Common myeloid progenitor, CD34-positive (primary cell): ENCODE results near the gene ZNF132. TPM values are rescaled to one million over a fixed set of nuclear protein-coding genes. Genes with fewer than 3 reads are reported as not detected.
"Not testable (repeated sequence)": the region's sequence is repeated elsewhere in the genome, so short reads cannot be mapped to it uniquely, and the experiment has no call there.

Experiments used
- CTCF ChIA-PET: fragments of 350-600 bp; sonication (Branson Sonifier 250); formaldehyde crosslinking; loops from one replicate; lab custom pipeline; 2021; ENCODE audit warnings: antibody characterized with exemption; lab: Charles Lee
- POLR2A ChIA-PET: fragments of 350-600 bp; sonication (Branson Sonifier 250); formaldehyde crosslinking; loops from one replicate; lab custom pipeline; 2021; ENCODE audit warnings: antibody characterized with exemption; lab: Charles Lee
- DNase-seq, 3 donors: peaks; one replicate each; pipeline versions ENCODE4 v3.0.0 to v3.0.0-alpha.2; 2013
- H3K27ac ChIP-seq, 2 experiments: 1 replicate in 1 of 2; 2 replicates in 1 of 2; pipeline ENCODE4 v1.7.0; 2013; ENCODE audit warnings: inconsistent platforms in 2 of 2, low read length in 2 of 2, mild to moderate bottlenecking in 2 of 2, low read depth in 1 of 2, moderate library complexity in 1 of 2; ENCODE audit not compliant: severe bottlenecking in 2 of 2, insufficient read depth in 1 of 2, poor library complexity in 1 of 2
- H3K27me3 ChIP-seq, 5 experiments: replicated peaks in 2 of 5; 1 replicate in 3 of 5; 2 replicates in 2 of 5; pipeline versions ENCODE4 v1.6.1 to v1.7.0; 2013; ENCODE audit warnings: low read length in 4 of 5, mild to moderate bottlenecking in 2 of 5, moderate library complexity in 2 of 5, inconsistent platforms in 1 of 5; ENCODE audit not compliant: insufficient read depth in 5 of 5, control insufficient read depth in 4 of 5
- H3K36me3 ChIP-seq, 4 experiments: 1 replicate in 2 of 4; 2 replicates in 2 of 4; pipeline versions ENCODE4 v1.6.1 to v1.7.0; 2013; ENCODE audit warnings: low read length in 3 of 4, control low read depth in 1 of 4, mild to moderate bottlenecking in 1 of 4; ENCODE audit not compliant: control insufficient read depth in 4 of 4, insufficient read depth in 4 of 4
- H3K4me1 ChIP-seq, 4 experiments: 1 replicate in 3 of 4; 2 replicates in 1 of 4; pipeline versions ENCODE4 v1.6.1 to v1.7.1; 2013; ENCODE audit warnings: low read length in 3 of 4, mild to moderate bottlenecking in 3 of 4, control low read depth in 1 of 4, inconsistent platforms in 1 of 4, moderate library complexity in 1 of 4; ENCODE audit not compliant: control insufficient read depth in 4 of 4, insufficient read depth in 4 of 4; ENCODE audit errors: control extremely low read depth in 1 of 4
- H3K4me3 ChIP-seq, 7 experiments: 1 replicate in 4 of 7; 2 replicates in 3 of 7; pipeline versions ENCODE4 v1.5.1 to v1.7.0; 2013; ENCODE audit warnings: mild to moderate bottlenecking in 7 of 7, low read length in 6 of 7, moderate library complexity in 6 of 7, inconsistent platforms in 2 of 7, low read depth in 2 of 7, control low read depth in 1 of 7; ENCODE audit not compliant: insufficient read depth in 4 of 7, control insufficient read depth in 1 of 7; ENCODE audit errors: extremely low read depth in 1 of 7
- H3K9me3 ChIP-seq, 5 experiments: 1 replicate in 4 of 5; 2 replicates in 1 of 5; pipeline versions ENCODE4 v1.6.1 to v1.7.1; 2013; ENCODE audit warnings: low read length in 4 of 5, mild to moderate bottlenecking in 2 of 5, inconsistent platforms in 1 of 5, low read depth in 1 of 5, moderate library complexity in 1 of 5; ENCODE audit not compliant: control insufficient read depth in 4 of 5, insufficient read depth in 2 of 5; ENCODE audit errors: control extremely low read depth in 1 of 5
- WGBS: methylation state at CpG from one replicate; pipeline ENCODE4 v1.1.5; 2013; ENCODE audit not compliant: insufficient coverage; 5-methylcytosine and 5-hydroxymethylcytosine counted together
- polyA plus RNA-seq: library from polyadenylated mRNA; unstranded; fragments of 120-200 nt; gene quantifications from one replicate; pipeline ENCODE4 v1.2.1, GENCODE V29; 2013

Gene ZNF132
- polyA plus RNA-seq: 4.8 TPM

DNA sequence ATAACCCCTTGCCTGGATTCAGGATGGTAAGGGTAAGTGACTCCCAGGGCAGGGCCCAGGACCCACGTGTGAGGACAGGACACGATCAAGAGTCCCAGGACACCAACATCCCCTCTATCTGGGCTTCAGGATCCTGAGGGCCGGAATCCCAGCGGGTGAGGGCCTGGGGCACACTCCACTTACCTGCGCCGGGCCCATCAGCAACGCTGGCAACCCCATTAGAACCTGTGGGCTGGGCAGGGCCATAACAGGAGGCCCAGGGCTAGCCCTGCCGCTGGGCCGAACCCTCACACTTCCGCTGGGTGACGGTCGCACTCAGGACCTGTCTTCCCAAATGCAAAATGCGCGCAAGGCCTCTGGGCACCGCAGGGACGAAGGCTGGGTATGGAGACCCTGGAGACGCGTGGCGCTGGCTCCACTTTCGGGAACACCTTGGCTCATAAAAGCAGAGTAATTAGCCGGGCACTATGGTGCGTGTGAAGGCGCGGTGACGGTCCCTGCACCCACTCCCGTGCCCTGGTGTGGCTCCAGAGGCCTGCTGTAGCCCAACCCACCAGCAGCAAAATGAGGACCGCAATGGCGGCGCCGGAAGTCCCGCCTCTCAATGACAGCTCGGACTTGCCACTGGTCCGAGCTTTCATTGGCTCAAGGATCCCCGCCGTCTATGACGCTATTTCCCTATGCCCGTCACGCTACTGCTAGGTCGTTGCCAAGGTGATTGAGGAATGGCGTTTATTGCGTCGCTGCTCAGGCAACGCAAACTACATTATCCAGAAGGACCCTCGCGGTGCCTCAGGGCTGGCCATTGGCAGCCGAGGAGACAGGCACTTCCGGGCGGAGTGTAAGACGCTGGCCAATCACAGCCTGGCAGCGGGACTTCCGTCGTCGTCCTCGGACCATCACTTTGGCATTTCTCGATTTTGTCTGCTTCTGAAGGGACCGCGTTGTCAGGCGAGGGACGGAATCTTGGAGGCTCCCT is at the start of gene ZNF132:
ZNF132 (minus strand) TSS at position 578 of the 979 bp plus-strand sequence; CDS start at position 246, 332 bp downstream.
- 7% methylated on average over 58 of the region's 59 CpGs for WGBS
- H3K36me3 ChIP-seq: peaks cover 12 to 31% (median 24%) of the 10 kb centered on the region in 4 experiments
- peaks cover 0 to 2% (median 0%) of the 10 kb centered on the region in 5 experiments for H3K27me3 ChIP-seq
- peaks cover 0 to 19% (median 15%) of the 10 kb centered on the region in 4 experiments for H3K4me1 ChIP-seq
- ChIA-PET POLR2A (interaction anchor here (0.7 to 1.2 kb wide), 3 partner anchors 11 to 115 kb away, joined by 3 to 5 read pairs (median 4); partner anchors contain the start of genes CHMP2A and ZNF324B), CTCF (no interaction called here)
- H3K4me3 ChIP-seq: peak within 1 kb of the TSS; percentile 49 to 87 (median 78)
- peaks cover 0 to 51% (median 31%) of the 10 kb centered on the region in 5 experiments for H3K9me3 ChIP-seq
- DNase-seq: peak; percentile 100
- peak within 1 kb of the TSS; percentile 87 to 93 for H3K27ac ChIP-seq

DNA sequence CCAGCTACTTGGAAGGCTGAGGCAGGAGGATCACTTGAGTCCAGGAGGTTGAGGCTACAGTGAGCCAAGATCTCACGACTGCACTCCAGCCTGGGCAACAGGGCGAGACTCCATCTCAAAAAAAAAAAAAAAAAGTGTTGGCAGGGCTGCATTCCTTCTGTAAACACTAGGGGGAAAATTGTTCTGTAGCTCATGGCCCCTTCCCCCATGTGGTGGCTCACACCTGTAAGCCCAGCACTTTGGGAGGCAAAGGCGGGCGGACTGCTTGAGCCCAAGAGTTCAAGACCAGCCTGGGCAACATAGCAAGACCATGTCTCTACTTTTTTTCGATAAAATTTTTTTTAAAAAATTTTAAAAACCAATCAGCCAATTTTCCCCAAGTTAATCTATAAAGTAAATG is 44.4 kb upstream of the ZNF132 start:
- WGBS: no CpG with 5 or more reads among the region's 5 CpGs
- H3K27ac ChIP-seq, H3K4me3 ChIP-seq, H3K27me3 ChIP-seq, H3K9me3 ChIP-seq, POLR2A ChIA-PET, H3K4me1 ChIP-seq: not testable (repeated sequence)
- H3K36me3 ChIP-seq: peaks cover 0 to 25% (median 11%) of the 10 kb centered on the region in 4 experiments
- CTCF ChIA-PET: interaction anchor here (1.1 kb wide), 1 partner anchor 12 kb away, joined by 5 read pairs; no protein-coding TSS in a partner anchor
- peak; percentile 18 to 53 (median 43) for DNase-seq

DNA sequence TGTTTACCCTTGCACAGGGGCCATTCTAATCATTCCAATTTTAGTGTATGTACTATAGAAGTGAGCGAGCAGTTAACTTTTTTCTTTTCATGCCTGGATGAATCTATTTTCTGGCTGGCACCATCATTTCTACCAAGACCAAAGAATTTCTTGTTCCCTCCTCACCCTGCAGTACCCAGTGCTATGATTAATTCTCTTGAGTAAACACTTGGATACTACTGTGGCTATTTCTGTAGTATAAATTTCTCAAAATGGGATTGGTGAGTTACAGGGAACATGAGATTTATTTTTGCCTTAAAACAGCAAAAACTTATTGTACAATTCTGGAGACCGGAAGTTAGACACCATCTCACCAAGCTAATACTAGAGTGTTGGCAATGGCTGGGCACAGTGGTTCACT is 43.8 kb upstream of the ZNF132 start:
- Histone ChIP-seq H3K36me3 (peaks cover 0 to 31% (median 11%) of the 10 kb centered on the region in 4 experiments), H3K27me3 (no peaks in the 10 kb centered on the region), H3K4me3 (no peak overlapping the region), H3K27ac (no peak overlapping the region), H3K4me1 (no peaks in the 10 kb centered on the region), H3K9me3 (no peaks in the 10 kb centered on the region)
- ChIA-PET CTCF (interaction anchor here (1.1 kb wide), 1 partner anchor 13 kb away, joined by 5 read pairs; no protein-coding TSS in a partner anchor), POLR2A (no interaction called here)
- DNase-seq: no peak
- WGBS: 100% methylated on average over 1 of the region's 2 CpGs

DNA sequence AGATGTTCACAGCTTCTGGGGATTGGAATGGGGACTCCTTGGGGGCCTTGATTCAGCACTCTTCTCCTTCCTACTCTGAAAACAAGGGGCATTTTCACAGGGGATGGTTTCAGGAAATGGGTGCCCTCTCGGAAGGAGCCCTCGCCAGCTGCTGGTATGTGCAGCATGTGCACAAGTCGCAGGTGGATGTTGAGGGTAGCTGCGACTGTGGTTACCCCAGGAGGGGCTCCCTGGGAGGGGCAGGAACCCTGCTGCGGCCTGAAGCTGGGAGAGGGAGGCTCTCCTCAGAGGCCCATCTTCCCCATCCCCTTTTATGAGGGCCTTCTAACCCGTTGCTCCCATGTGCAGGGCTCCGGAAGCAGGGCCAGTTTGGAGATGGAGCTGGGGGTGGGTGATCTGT is 42.4 kb upstream of the ZNF132 start:
- DNase-seq: no peak
- Histone ChIP-seq H3K4me1 (peaks cover 0 to under 1% (median 0%) of the 10 kb centered on the region in 4 experiments), H3K27ac (no peak overlapping the region), H3K36me3 (peaks cover 0 to 31% (median 12%) of the 10 kb centered on the region in 4 experiments), H3K9me3 (no peaks in the 10 kb centered on the region), H3K27me3 (no peaks in the 10 kb centered on the region), H3K4me3 (no peak overlapping the region)
- POLR2A ChIA-PET: no interaction called here
- CTCF ChIA-PET: no interaction called here
- WGBS: 95% methylated on average over 5 of the region's 7 CpGs

DNA sequence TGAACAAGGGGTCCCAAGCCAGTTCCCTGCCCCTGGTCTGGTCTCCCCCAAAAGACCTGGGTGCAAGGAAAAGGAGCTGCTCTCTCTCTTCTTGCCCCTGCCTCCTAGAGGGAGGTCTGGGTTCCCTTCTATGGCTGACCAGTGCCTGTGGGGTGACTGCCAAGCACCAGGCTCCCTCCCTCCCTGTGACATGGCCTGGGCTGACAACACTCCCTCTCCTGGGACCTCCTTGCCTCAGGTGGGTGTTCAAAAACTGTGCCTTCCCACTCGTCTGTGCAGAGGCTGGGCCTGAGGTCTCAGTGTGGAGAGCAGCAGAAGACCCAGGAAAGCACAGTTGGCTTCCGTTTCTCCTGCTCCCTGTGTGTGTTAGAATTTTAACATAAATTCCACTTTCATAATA is 40.9 kb upstream of the ZNF132 start:
- peaks cover 0 to 31% (median 12%) of the 10 kb centered on the region in 4 experiments for H3K36me3 ChIP-seq
- ChIA-PET POLR2A (interaction anchor here (0.7 kb wide), 1 partner anchor 53 kb away, joined by 3 read pairs; no protein-coding TSS in a partner anchor), CTCF (interaction anchor here (0.6 to 1.0 kb wide), 2 partner anchors 13 to 100 kb away, joined by 4 to 5 read pairs; no protein-coding TSS in a partner anchor)
- H3K4me3 ChIP-seq: no peak overlapping the region
- no CpG with 5 or more reads among the region's 2 CpGs for WGBS
- H3K4me1 ChIP-seq: peaks cover 3 to 12% (median 11%) of the 10 kb centered on the region in 4 experiments
- H3K27ac ChIP-seq: no peak overlapping the region
- H3K27me3 ChIP-seq: no peaks in the 10 kb centered on the region
- DNase-seq: no peak
- no peaks in the 10 kb centered on the region for H3K9me3 ChIP-seq

DNA sequence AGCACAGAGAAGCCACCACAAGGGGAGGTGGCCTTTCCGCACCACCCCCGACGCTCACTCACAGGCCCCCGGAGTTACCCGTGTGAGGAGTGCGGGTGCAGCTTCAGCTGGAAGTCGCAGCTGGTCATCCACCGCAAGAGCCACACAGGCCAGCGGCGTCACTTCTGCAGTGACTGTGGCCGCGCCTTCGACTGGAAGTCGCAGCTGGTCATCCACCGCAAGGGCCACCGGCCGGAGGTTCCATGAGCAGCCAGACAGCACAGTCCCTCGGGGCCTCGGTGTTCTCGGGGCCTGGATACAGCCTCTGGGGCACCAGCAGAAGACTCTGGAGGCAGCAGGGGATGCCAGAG is 40.5 kb upstream of the ZNF132 start:
- CTCF ChIA-PET: interaction anchor here (1.0 kb wide), 1 partner anchor 100 kb away, joined by 4 read pairs; no protein-coding TSS in a partner anchor
- Histone ChIP-seq H3K9me3 (no peaks in the 10 kb centered on the region), H3K4me3 (no peak overlapping the region), H3K27ac (no peak overlapping the region), H3K36me3 (peaks cover 0 to 31% (median 12%) of the 10 kb centered on the region in 4 experiments), H3K4me1 (peaks cover 3 to 13% (median 12%) of the 10 kb centered on the region in 4 experiments), H3K27me3 (no peaks in the 10 kb centered on the region)
- 93% methylated on average over 20 of the region's 20 CpGs for WGBS
- DNase-seq: no peak
- POLR2A ChIA-PET: no interaction called here
